Activated CD4-positive, alpha-beta T cell treated with anti-CD3 and anti-CD28 coated beads, Interleukin-2, amount 50 U/mL, for 24 hours (primary cell): ENCODE results near the gene SLC10A1.

Experiments used
- DNase-seq, 2 donors: peaks; one replicate each; pipeline ENCODE4 v3.0.0-alpha.2; 2020; ENCODE audit warnings: low read depth in 1 of 2, low spot score in 1 of 2

The SLC10A1 gene

GRCh38 chr14:69811227-69811867 is 14.3 kb upstream of the SLC10A1 start:
- no peak for DNase-seq

- DNase-seq: no peak
Measured at GRCh38 chr14:69808919-69809808, 12.1 kb upstream of the SLC10A1 start.

GRCh38 chr14:69807192-69807591 is 10.2 kb upstream of the SLC10A1 start:
- DNase-seq: no peak

GRCh38 chr14:69804902-69805301 is 7.9 kb upstream of the SLC10A1 start:
- DNase-seq: no peak

GRCh38 chr14:69803753-69804152 is 6.7 kb upstream of the SLC10A1 start:
- no peak for DNase-seq

DNA sequence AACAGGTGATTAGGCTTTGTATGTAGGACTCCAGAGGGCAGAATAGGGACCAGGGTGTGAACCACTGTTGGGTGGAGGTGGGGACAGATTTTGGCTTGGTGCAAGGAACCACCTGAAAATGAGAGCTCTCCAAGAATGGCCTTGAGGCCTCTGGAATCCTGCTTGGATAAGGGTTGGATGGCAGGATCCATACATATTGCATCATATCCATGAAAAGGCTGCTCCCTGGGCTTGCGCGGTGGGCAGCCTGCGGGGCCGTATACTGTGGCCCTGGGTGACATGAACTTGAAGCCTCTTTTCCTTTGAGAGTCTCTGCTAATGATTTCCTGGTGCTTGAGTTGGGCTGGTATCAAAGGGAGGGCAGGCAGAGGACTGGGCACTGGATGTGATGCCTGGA is 1.3 kb upstream of the SLC10A1 start:
- DNase-seq: no peak

GRCh38 chr14:69797573-69798338 is 715 bp upstream of the SLC10A1 start:
- no peak for DNase-seq

DNA sequence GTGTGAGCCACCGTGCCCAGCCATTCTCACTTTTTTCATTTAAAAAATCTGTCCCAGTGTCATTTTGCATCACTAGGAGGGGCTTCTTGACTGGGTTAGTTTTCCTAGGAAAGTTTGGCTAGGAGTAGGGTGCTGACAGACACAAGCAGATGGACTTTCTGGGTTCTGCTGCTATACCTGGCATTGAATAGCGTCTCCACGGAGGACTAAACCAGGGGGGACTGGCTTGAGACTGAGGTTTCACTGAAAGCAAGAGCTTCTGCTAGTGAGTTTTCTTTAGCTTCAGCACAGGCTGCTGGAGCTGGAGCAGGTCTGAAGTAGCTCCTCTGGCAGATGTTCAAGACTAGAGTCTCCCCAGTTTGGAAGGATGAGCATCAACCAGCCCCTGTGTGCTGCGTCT is 1.4 kb downstream of the SLC10A1 start:
- no peak for DNase-seq

GRCh38 chr14:69794791-69795190 is 2.2 kb downstream of the SLC10A1 start:
- DNase-seq: no peak

GRCh38 chr14:69792887-69793421 is 4.1 kb downstream of the SLC10A1 start:
- DNase-seq: no peak

DNA sequence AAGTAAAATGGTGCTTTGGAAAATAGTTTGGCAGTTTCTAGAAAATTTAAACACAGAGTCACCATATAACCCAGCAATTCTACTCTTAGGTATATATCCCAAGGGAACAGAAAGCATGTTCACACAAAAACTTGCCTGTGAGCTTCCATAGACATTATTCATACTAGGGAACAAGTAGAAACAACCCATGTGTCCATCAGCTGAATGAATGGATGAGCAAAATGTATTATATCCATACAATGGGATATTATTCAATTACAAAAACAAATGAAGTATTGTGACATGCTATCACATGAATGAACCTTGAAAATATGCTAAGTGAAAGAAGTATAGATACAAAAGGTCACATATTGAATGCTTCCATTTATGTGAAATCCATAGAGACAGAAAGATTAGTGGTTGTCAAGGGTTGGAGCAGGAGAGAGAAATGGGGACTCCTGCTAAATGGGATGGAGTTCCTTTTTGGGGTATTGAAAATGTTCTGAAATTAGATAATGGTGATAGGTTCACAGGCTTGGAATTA is 7.9 kb downstream of the SLC10A1 start:
- DNase-seq: no peak

DNA sequence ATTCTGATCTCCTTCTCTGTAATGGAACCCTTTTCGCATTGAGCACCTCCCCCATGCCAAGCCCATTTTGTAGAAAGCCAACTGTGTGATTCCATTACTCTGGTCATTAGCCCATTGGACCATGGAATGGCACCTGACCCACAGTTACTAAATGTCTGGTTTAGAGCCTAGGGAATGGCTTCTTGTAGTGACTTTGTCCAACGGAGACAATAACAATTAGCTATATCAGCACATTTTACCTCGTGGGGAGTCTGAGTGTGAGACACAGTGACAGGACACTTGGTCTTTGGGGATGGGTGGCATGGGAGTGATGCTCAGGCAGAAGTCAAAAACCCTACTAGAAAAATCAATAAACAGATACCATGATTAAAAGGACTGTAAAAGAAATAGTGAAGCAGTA is 10.4 kb downstream of the SLC10A1 start:
- DNase-seq: no peak

- no peak for DNase-seq
Measured at GRCh38 chr14:69784942-69785341, 12.1 kb downstream of the SLC10A1 start.

DNA sequence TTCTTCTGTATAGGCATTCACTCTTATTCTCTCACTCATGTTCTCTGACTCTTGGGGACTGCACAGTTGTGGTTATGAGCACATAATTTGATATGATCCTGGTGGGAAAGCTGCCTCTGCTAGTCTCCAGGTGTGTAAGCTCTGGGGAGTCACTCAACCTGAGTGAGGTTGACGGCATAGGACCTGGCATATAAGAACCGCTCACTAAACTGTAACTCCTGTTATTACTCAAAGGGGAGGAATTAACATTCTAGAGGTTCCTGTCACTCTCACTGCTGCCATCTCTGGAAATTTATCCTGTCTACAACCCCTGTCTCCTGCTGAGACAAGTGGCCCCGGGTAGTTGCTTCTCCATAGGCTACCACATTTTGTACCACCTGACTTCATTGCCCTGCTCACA is 16.1 kb downstream of the SLC10A1 start:
- no peak for DNase-seq

DNA sequence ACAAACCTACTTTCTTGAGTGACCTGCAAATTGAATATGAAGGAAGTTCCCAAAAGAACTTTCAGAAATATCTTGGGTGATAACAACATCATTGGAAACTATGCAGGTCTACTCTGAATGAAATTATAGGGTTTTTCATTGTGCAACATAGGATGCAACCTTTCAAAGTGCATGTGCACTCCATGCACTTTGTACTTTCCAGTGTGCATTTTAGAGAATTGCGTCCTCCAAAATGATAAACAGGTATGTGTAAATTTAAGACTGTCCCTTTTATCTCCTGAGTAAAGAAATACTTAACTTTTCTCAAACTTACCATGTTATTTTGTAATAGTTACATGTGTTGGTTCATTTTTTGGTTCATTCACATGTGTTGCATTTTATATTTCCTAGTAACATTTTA is 16.9 kb downstream of the SLC10A1 start:
- no peak for DNase-seq

DNA sequence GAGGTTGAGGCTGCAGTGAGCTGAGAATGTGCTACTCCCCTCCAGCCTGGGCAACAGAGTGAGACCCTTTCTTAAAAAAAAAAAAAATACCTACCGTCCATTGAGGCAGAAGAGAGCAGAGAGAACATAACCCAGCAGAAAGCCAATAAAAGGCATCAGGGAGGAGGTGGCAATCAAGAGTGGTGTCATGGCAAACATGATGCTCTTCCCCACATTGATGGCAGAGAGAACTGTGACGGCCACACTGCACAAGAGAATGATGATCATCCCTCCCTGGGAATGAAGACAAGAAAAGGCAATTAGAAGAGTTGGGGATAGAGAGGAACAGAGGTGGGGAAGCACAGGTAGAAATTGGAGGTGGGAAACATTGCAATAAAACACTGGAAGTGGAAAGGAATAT is 18.0 kb downstream of the SLC10A1 start:
- no peak for DNase-seq

DNA sequence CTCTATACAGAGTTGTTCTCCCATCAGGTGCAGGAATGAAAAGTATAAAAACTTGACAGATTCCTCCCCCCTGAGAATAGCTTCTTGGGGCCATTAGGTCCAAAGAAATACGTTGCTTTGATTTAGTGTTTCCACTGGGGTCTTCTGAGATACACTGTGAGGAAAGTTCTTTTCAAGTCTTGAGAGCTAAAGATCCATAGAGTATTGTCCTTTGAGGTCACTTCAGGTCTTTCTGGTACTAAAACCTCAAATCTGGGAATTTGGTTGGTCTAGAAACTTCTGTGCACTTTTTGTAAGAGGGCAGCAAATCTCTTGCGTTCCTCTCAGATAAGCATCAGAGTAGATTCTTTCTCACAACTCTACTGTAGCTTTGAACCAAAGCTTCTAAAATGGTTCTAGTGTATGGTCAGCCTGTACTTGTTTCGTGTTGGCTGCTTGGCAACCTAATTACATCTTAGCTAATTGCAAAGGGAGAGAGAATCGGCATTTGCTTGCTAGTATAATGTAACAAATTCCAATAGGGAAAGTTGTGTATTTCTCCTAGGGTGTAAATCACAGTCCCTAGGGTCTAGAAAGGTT is 20.1 kb downstream of the SLC10A1 start:
- DNase-seq: no peak

DNA sequence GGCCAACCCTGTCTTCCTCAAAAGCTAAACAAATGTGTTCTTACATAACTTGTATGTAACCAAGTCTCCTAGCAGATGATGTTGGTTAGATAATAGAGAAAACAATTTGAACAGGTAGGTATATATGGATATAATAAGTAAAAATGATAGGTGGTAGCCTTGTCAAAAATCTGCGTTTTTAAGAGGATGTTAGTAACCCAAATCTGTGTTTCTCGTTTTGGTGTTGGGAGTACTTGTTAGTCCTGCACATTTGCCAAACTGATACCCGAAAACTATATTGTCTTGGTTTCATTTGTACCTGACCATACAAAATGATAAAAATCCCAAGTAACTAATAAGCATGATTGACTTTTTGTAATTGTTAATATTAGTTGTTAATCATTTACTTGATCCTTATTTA is 22.0 kb downstream of the SLC10A1 start:
- DNase-seq: no peak

- DNase-seq: no peak
Measured at GRCh38 chr14:69773571-69774276, 23.3 kb downstream of the SLC10A1 start.
